ENCODE data around the gene SLC11A2. TPM values are rescaled to one million over a fixed set of nuclear protein-coding genes. Genes with fewer than 3 reads are reported as not detected.

Gene SLC11A2
- total and polyA plus RNA-seq, 2 donors (not counting 1 experiment from before 2014, with no cell fraction given): 19.7 to 42.0 TPM

DNA sequence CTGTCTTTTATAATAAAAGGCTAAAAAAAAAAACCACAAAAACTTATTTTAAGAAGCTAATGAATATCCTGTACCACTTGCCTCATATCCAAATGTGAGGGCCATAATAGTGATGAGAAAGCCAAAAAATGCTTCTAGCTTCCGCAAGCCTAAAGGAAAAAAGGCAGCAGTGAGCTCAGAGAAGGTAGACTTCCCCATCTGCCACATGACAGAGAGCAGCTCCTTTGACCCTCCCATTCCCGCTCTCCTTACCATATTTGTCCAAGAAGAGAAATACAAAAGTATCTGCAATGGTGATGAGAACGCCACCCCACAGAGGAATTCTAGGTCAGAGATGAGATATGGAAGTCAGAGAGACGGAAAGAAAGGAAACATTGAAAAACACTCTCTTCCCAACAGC, 27.1 kb downstream of the SLC11A2 start:
- no peak overlapping the region for H2AFZ ChIP-seq (ENCODE audit: insufficient read depth, low read depth, low read length, poor library complexity, severe bottlenecking)
- H3K9me3 ChIP-seq (ENCODE audit: control extremely low read depth in 1 of 3, control insufficient read depth in 2 of 3, insufficient read depth in 1 of 3, low read length in 2 of 3): peaks cover 0 to 1% (median 0%) of the 10 kb centered on the region in 3 donors
- Mint-ChIP-seq H3K9me3 (ENCODE audit: insufficient read depth) (no peaks in the 10 kb centered on the region), H3K27me3 (no peaks in the 10 kb centered on the region), H3K4me3 (no peak overlapping the region), H3K4me1 (no peaks in the 10 kb centered on the region), H3K27ac (no peak overlapping the region)
- H3K36me3 ChIP-seq (replicated peaks in 1 of 2; ENCODE audit: control extremely low read depth in 1 of 2, control insufficient read depth in 1 of 2, extremely low read depth in 1 of 2, insufficient read depth in 2 of 2, low read length in 1 of 2): peaks cover 11 to 48% of the 10 kb centered on the region in 2 experiments
- ATAC-seq (ENCODE audit: low read depth) (no peak), DNase-seq (no peak)
- no peaks in the 10 kb centered on the region for H4K20me1 ChIP-seq (ENCODE audit: control insufficient read depth, insufficient read depth, low read length, poor library complexity, severe bottlenecking)
- TF ChIP-seq, protein P1, sequence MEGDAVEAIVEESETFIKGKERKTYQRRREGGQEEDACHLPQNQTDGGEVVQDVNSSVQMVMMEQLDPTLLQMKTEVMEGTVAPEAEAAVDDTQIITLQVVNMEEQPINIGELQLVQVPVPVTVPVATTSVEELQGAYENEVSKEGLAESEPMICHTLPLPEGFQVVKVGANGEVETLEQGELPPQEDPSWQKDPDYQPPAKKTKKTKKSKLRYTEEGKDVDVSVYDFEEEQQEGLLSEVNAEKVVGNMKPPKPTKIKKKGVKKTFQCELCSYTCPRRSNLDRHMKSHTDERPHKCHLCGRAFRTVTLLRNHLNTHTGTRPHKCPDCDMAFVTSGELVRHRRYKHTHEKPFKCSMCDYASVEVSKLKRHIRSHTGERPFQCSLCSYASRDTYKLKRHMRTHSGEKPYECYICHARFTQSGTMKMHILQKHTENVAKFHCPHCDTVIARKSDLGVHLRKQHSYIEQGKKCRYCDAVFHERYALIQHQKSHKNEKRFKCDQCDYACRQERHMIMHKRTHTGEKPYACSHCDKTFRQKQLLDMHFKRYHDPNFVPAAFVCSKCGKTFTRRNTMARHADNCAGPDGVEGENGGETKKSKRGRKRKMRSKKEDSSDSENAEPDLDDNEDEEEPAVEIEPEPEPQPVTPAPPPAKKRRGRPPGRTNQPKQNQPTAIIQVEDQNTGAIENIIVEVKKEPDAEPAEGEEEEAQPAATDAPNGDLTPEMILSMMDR (IDR thresholded peaks at IDR 0.05): no peak
- no peak for TF ChIP-seq EZH2 (IDR thresholded peaks at IDR 0.05; ENCODE audit: borderline replicate concordance, insufficient read depth, low read depth, low read length, poor library complexity, severe bottlenecking)
- H3K27ac ChIP-seq (ENCODE audit: low read length in 2 of 2): no peak overlapping the region
- intact Hi-C loops (cut with micrococcal nuclease): no loop called here
- no peaks in the 10 kb centered on the region for H3K27me3 ChIP-seq (replicated peaks in 1 of 4; ENCODE audit: control extremely low read depth in 1 of 4, control insufficient read depth in 3 of 4, insufficient read depth in 4 of 4, low read length in 3 of 4)
- H3K9ac ChIP-seq (ENCODE audit: low read length): no peak overlapping the region
- H3K4me2 ChIP-seq (replicated peaks; ENCODE audit: low read depth, low read length, poor library complexity, severe bottlenecking): no peak overlapping the region
- POLR2A ChIA-PET: no interaction called here
- H3K4me3 ChIP-seq (ENCODE audit: control extremely low read depth in 1 of 5, extremely low read depth in 1 of 5, insufficient read depth in 1 of 5, low read depth in 2 of 5, low read length in 4 of 5): no peak overlapping the region
- H3K4me1 ChIP-seq (ENCODE audit: control insufficient read depth in 2 of 2, insufficient read depth in 2 of 2, low read length in 2 of 2): no peaks in the 10 kb centered on the region
- 100% methylated on average over 1 of the region's 4 CpGs for WGBS (ENCODE audit: insufficient coverage)
- CTCF ChIA-PET: no interaction called here
- H3K79me2 ChIP-seq (ENCODE audit: control insufficient read depth, insufficient read depth, low read length): no peaks in the 10 kb centered on the region

- POLR2A ChIA-PET: no interaction called here
- intact Hi-C loops (cut with micrococcal nuclease): no loop called here
- H3K27ac Mint-ChIP-seq: no peak overlapping the region
Measured at GRCh38 chr12:50992819-50993218, 33.4 kb downstream of the SLC11A2 start.

More at GRCh38 chr12:50992819-50993218, 33.4 kb downstream of the SLC11A2 start:
- H3K9me3 ChIP-seq (ENCODE audit: control extremely low read depth in 1 of 3, control insufficient read depth in 2 of 3, insufficient read depth in 1 of 3, low read length in 2 of 3): no peaks in the 10 kb centered on the region
- H4K20me1 ChIP-seq (ENCODE audit: control insufficient read depth, insufficient read depth, low read length, poor library complexity, severe bottlenecking): no peaks in the 10 kb centered on the region
- H2AFZ ChIP-seq (ENCODE audit: insufficient read depth, low read depth, low read length, poor library complexity, severe bottlenecking): no peak overlapping the region
- no peaks in the 10 kb centered on the region for H3K4me1 ChIP-seq (ENCODE audit: control insufficient read depth in 2 of 2, insufficient read depth in 2 of 2, low read length in 2 of 2)
- CTCF ChIA-PET: interaction anchor here (0.5 to 2.2 kb wide), 2 partner anchors 64 to 167 kb away, joined by 3 to 14 read pairs; no protein-coding TSS in a partner anchor
- Mint-ChIP-seq H3K4me3 (no peak overlapping the region), H3K4me1 (no peaks in the 10 kb centered on the region), H3K9me3 (ENCODE audit: insufficient read depth) (no peaks in the 10 kb centered on the region), H3K27me3 (no peaks in the 10 kb centered on the region)
- H3K4me2 ChIP-seq (replicated peaks; ENCODE audit: low read depth, low read length, poor library complexity, severe bottlenecking): no peak overlapping the region
- DNase-seq (no peak), ATAC-seq (ENCODE audit: low read depth) (no peak)
- H3K27me3 ChIP-seq (replicated peaks in 1 of 4; ENCODE audit: control extremely low read depth in 1 of 4, control insufficient read depth in 3 of 4, insufficient read depth in 4 of 4, low read length in 3 of 4): no peaks in the 10 kb centered on the region
- peaks cover 9 to 72% of the 10 kb centered on the region in 2 experiments for H3K36me3 ChIP-seq (replicated peaks in 1 of 2; ENCODE audit: control extremely low read depth in 1 of 2, control insufficient read depth in 1 of 2, extremely low read depth in 1 of 2, insufficient read depth in 2 of 2, low read length in 1 of 2)
- no peak overlapping the region for H3K9ac ChIP-seq (ENCODE audit: low read length)
- no peak overlapping the region for H3K4me3 ChIP-seq (ENCODE audit: control extremely low read depth in 1 of 5, extremely low read depth in 1 of 5, insufficient read depth in 1 of 5, low read depth in 2 of 5, low read length in 4 of 5)
- TF ChIP-seq, protein P1 (IDR thresholded peaks at IDR 0.05): no peak
- no peak for TF ChIP-seq EZH2 (IDR thresholded peaks at IDR 0.05; ENCODE audit: borderline replicate concordance, insufficient read depth, low read depth, low read length, poor library complexity, severe bottlenecking)
- WGBS (ENCODE audit: insufficient coverage): 55% methylated on average over 2 of the region's 2 CpGs
- no peaks in the 10 kb centered on the region for H3K79me2 ChIP-seq (ENCODE audit: control insufficient read depth, insufficient read depth, low read length)
- no peak overlapping the region for H3K27ac ChIP-seq (ENCODE audit: low read length in 2 of 2)
